ENCODE results near the gene YKT6.

DNA sequence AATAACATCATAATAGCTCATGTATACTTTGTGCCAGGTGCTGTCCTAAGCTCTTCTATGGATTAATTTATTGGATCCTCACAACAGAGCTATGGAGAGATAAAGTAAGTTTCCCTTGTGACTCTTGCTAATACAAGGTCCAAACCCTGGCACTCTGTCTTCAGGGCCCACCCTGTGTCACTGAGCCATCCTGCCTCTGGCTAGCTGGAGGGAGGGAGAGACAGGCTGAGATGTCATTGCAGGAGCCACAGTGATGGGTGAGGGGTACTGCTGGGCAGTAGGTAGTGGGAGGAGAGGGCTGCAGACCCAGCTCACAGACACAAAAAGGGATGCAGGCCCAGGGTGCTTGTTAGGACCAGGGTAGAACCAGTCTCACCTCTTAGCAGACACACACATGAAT is 28.4 kb upstream of the YKT6 start:
- TF ChIP-seq, protein P1, sequence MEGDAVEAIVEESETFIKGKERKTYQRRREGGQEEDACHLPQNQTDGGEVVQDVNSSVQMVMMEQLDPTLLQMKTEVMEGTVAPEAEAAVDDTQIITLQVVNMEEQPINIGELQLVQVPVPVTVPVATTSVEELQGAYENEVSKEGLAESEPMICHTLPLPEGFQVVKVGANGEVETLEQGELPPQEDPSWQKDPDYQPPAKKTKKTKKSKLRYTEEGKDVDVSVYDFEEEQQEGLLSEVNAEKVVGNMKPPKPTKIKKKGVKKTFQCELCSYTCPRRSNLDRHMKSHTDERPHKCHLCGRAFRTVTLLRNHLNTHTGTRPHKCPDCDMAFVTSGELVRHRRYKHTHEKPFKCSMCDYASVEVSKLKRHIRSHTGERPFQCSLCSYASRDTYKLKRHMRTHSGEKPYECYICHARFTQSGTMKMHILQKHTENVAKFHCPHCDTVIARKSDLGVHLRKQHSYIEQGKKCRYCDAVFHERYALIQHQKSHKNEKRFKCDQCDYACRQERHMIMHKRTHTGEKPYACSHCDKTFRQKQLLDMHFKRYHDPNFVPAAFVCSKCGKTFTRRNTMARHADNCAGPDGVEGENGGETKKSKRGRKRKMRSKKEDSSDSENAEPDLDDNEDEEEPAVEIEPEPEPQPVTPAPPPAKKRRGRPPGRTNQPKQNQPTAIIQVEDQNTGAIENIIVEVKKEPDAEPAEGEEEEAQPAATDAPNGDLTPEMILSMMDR (IDR thresholded peaks at IDR 0.05), result no peak
- TF ChIP-seq POLR2A (IDR thresholded peaks at IDR 0.05) (no peak), EP300 (IDR thresholded peaks at IDR 0.05; ENCODE audit: low read depth) (no peak), POLR2AphosphoS5 (IDR thresholded peaks at IDR 0.05) (no peak)

Data from transverse colon (tissue), 4 donors.